Measurements from ENCODE around the gene PLSCR5. TPM values are rescaled to one million over a fixed set of nuclear protein-coding genes. Genes with fewer than 3 reads are reported as not detected.

The PLSCR5 gene
- total RNA-seq, 4 donors from 2014 or later: not detected

- Histone ChIP-seq H3K27ac (replicated peaks in 1 of 4) (no peak overlapping the region), H3K27me3 (no peaks in the 10 kb centered on the region), H3K36me3 (no peaks in the 10 kb centered on the region), H3K9me3 (no peaks in the 10 kb centered on the region), H3K4me3 (no peak overlapping the region), H3K4me1 (no peaks in the 10 kb centered on the region)
- intact Hi-C loops (cut with DNase I): no loop called here
- TF ChIP-seq, protein P1, sequence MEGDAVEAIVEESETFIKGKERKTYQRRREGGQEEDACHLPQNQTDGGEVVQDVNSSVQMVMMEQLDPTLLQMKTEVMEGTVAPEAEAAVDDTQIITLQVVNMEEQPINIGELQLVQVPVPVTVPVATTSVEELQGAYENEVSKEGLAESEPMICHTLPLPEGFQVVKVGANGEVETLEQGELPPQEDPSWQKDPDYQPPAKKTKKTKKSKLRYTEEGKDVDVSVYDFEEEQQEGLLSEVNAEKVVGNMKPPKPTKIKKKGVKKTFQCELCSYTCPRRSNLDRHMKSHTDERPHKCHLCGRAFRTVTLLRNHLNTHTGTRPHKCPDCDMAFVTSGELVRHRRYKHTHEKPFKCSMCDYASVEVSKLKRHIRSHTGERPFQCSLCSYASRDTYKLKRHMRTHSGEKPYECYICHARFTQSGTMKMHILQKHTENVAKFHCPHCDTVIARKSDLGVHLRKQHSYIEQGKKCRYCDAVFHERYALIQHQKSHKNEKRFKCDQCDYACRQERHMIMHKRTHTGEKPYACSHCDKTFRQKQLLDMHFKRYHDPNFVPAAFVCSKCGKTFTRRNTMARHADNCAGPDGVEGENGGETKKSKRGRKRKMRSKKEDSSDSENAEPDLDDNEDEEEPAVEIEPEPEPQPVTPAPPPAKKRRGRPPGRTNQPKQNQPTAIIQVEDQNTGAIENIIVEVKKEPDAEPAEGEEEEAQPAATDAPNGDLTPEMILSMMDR (IDR thresholded peaks at IDR 0.05): no peak
- no peak for TF ChIP-seq POLR2A (IDR thresholded peaks at IDR 0.05; ENCODE audit: low read depth)
- TF ChIP-seq EP300 (IDR thresholded peaks at IDR 0.05): no peak
- no peak for TF ChIP-seq POLR2AphosphoS5 (IDR thresholded peaks at IDR 0.05)
- DNase-seq (ENCODE audit: extremely low spot score): no peak
- WGBS: 56% methylated on average over 3 of the region's 3 CpGs
These were observed 35.8 kb downstream of the PLSCR5 start for GRCh38 chr3:146569314-146569713.

DNA sequence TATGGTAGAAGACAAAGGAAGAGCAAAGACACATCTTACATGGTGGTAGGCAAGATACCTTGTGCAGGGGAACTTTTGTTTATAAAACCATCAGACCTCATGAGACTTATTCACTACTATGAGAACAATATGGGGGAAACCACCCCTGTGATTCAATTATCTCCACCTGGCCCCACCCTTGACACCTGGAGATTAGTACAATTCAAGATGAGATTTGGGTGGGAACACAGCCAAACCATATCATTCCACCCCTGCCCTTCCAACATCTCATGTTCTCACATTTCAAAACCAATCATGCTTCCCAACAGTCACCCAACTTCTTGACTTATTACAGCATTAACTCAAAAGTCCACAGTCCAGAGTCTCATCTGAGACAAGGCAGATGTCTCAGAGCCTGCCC lies 39.0 kb downstream of the PLSCR5 start:
- no peaks in the 10 kb centered on the region for H3K4me1 ChIP-seq
- no peaks in the 10 kb centered on the region for H3K9me3 ChIP-seq
- H3K36me3 ChIP-seq: no peaks in the 10 kb centered on the region
- H3K27ac ChIP-seq (replicated peaks in 1 of 4): no peak overlapping the region
- intact Hi-C loops (cut with DNase I): no loop called here
- no peak overlapping the region for H3K4me3 ChIP-seq
- TF ChIP-seq, protein P1 (IDR thresholded peaks at IDR 0.05): no peak
- TF ChIP-seq EP300 (IDR thresholded peaks at IDR 0.05): no peak
- TF ChIP-seq POLR2AphosphoS5 (IDR thresholded peaks at IDR 0.05): no peak
- no peak for TF ChIP-seq POLR2A (IDR thresholded peaks at IDR 0.05; ENCODE audit: low read depth)
- H3K27me3 ChIP-seq: no peaks in the 10 kb centered on the region
- DNase-seq (ENCODE audit: extremely low spot score): no peak

- H3K36me3 ChIP-seq: no peaks in the 10 kb centered on the region
- H3K4me1 ChIP-seq: no peaks in the 10 kb centered on the region
- no peaks in the 10 kb centered on the region for H3K9me3 ChIP-seq
- H3K27ac ChIP-seq (replicated peaks in 1 of 4): no peak overlapping the region
- H3K4me3 ChIP-seq: no peak overlapping the region
- TF ChIP-seq POLR2A (IDR thresholded peaks at IDR 0.05; ENCODE audit: low read depth) (no peak), EP300 (IDR thresholded peaks at IDR 0.05) (no peak), POLR2AphosphoS5 (IDR thresholded peaks at IDR 0.05) (no peak)
- TF ChIP-seq, protein P1 (IDR thresholded peaks at IDR 0.05): no peak
- DNase-seq (ENCODE audit: extremely low spot score): no peak
- intact Hi-C loops (cut with DNase I): no loop called here
- H3K27me3 ChIP-seq: no peaks in the 10 kb centered on the region
- no CpG with 5 or more reads among the region's 1 CpG for WGBS
These were observed 43.3 kb downstream of the PLSCR5 start for GRCh38 chr3:146561879-146562278.

- DNase-seq (ENCODE audit: extremely low spot score): no peak
- H3K27ac ChIP-seq (replicated peaks in 1 of 4): no peak overlapping the region
- no peak for TF ChIP-seq POLR2AphosphoS5 (IDR thresholded peaks at IDR 0.05)
- no peak for TF ChIP-seq EP300 (IDR thresholded peaks at IDR 0.05)
- TF ChIP-seq POLR2A (IDR thresholded peaks at IDR 0.05; ENCODE audit: low read depth): no peak
- TF ChIP-seq, protein P1 (IDR thresholded peaks at IDR 0.05): no peak
- intact Hi-C loops (cut with DNase I): no loop called here
- no peaks in the 10 kb centered on the region for H3K9me3 ChIP-seq
- H3K36me3 ChIP-seq: no peaks in the 10 kb centered on the region
- no peaks in the 10 kb centered on the region for H3K4me1 ChIP-seq
- no peak overlapping the region for H3K4me3 ChIP-seq
- 82% methylated on average over 1 of the region's 1 CpG for WGBS
- no peaks in the 10 kb centered on the region for H3K27me3 ChIP-seq
These were observed 43.7 kb downstream of the PLSCR5 start for GRCh38 chr3:146561463-146561862.

DNA sequence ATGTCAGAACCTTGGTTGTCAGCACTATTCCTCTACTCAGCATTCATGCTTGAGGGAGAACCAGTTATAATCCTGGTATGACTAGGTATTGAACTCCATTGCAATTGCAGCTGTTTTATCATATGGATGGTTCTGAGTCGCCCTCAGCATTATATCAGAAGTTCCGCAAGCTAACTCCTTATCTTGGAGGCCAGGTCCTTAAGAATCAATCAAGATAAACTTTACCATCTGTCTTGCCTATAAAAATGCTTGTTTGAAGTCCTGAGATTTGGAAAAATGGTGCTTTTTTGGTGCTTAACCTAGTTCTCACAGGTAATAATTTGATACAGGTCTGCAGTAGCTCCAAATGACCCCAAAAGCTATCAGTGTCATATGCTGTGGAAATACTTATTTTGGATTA lies 44.5 kb downstream of the PLSCR5 start:
- no peaks in the 10 kb centered on the region for H3K4me1 ChIP-seq
- 100% methylated on average over 2 of the region's 2 CpGs for WGBS
- intact Hi-C loops (cut with DNase I): no loop called here
- TF ChIP-seq, protein P1 (IDR thresholded peaks at IDR 0.05): no peak
- TF ChIP-seq POLR2AphosphoS5 (IDR thresholded peaks at IDR 0.05) (no peak), POLR2A (IDR thresholded peaks at IDR 0.05; ENCODE audit: low read depth) (no peak), EP300 (IDR thresholded peaks at IDR 0.05) (no peak)
- no peaks in the 10 kb centered on the region for H3K9me3 ChIP-seq
- no peak overlapping the region for H3K4me3 ChIP-seq
- DNase-seq (ENCODE audit: extremely low spot score): no peak
- no peaks in the 10 kb centered on the region for H3K36me3 ChIP-seq
- no peaks in the 10 kb centered on the region for H3K27me3 ChIP-seq
- no peak overlapping the region for H3K27ac ChIP-seq (replicated peaks in 1 of 4)
